OCI-LY1 (cell line): ENCODE data around the gene PDIK1L.
"Not testable (repeated sequence)": the region's sequence is repeated elsewhere in the genome, so short reads cannot be mapped to it uniquely, and the experiment has no call there.

Source experiments
- H2AFZ ChIP-seq: fragments of 200-600 bp; sonication (generic), shearing (Covaris generic); 2 replicates; pipeline ENCODE4 v1.6.0; 2014; ENCODE audit warnings: antibody characterized with exemption, mild to moderate bottlenecking, low read length
- H3F3A ChIP-seq: fragments of 200-600 bp; sonication (generic), shearing (Covaris generic); 2 replicates; pipeline ENCODE4 v1.6.0; 2014; ENCODE audit warnings: mild to moderate bottlenecking, antibody characterized with exemption, low read length, moderate library complexity; ENCODE audit not compliant: insufficient read depth
- H3K27ac ChIP-seq: fragments of 200-600 bp; sonication (generic); 2 replicates; pipeline ENCODE4 v1.5.1; 2014; ENCODE audit warnings: low read length, mixed run types, mild to moderate bottlenecking, low read depth; ENCODE audit not compliant: poor library complexity, severe bottlenecking
- H3K27me3 ChIP-seq: fragments of 200-600 bp; sonication (generic); 2 replicates; pipeline ENCODE4 v1.6.0; 2014; ENCODE audit warnings: antibody characterized with exemption, mild to moderate bottlenecking, low read length, moderate library complexity; ENCODE audit not compliant: insufficient read depth
- H3K36me3 ChIP-seq: fragments of 200-600 bp; sonication (generic); 2 replicates; pipeline ENCODE4 v1.6.1; 2014; ENCODE audit warnings: mild to moderate bottlenecking, antibody characterized with exemption, low read length, moderate library complexity, mixed read lengths; ENCODE audit not compliant: insufficient read depth
- H3K4me1 ChIP-seq: fragments of 200-600 bp; sonication (generic); 2 replicates; pipeline ENCODE4 v1.5.1; 2014; ENCODE audit warnings: mild to moderate bottlenecking, low read length, moderate library complexity; ENCODE audit not compliant: insufficient read depth, severe bottlenecking
- H3K4me2 ChIP-seq: fragments of 200-600 bp; sonication (generic), shearing (Covaris generic); 2 replicates; pipeline ENCODE4 v1.6.1; 2014; ENCODE audit warnings: low read length
- H3K4me3 ChIP-seq: fragments of 200-600 bp; sonication (generic); 2 replicates; pipeline ENCODE4 v1.5.1; 2014; ENCODE audit warnings: low read length, low read depth, mild to moderate bottlenecking, mixed read lengths; ENCODE audit not compliant: poor library complexity, severe bottlenecking
- H3K79me2 ChIP-seq: fragments of 200-600 bp; shearing (Covaris generic); 2 replicates; pipeline ENCODE4 v1.6.1; 2016; ENCODE audit warnings: mixed run types, low read length, mixed read lengths; ENCODE audit not compliant: insufficient read depth
- H3K9ac ChIP-seq: fragments of 200-600 bp; sonication (generic), shearing (Covaris generic); 2 replicates; pipeline ENCODE4 v1.6.1; 2014; ENCODE audit warnings: mild to moderate bottlenecking, low read length, mixed read lengths
- H3K9me2 ChIP-seq: fragments of 200-600 bp; sonication (generic), shearing (Covaris generic); 2 replicates; pipeline ENCODE4 v1.6.1; 2014; ENCODE audit warnings: low read depth, mild to moderate bottlenecking, low read length, mixed read lengths
- H3K9me3 ChIP-seq: fragments of 200-600 bp; shearing (Covaris generic); 2 replicates; pipeline ENCODE4 v1.6.1; 2014; ENCODE audit warnings: low read length, mixed read lengths
- H4K20me1 ChIP-seq: fragments of 200-600 bp; sonication (generic), shearing (Covaris generic); 2 replicates; pipeline ENCODE4 v1.6.0; 2016; ENCODE audit warnings: mild to moderate bottlenecking, low read length; ENCODE audit not compliant: insufficient read depth
- EZH2 ChIP-seq: fragments of 200-600 bp; sonication (generic), shearing (Covaris generic); IDR thresholded peaks from 2 replicates; pipeline ENCODE4 v1.8.0; 2017; ENCODE audit warnings: borderline replicate concordance, mixed run types, mild to moderate bottlenecking, antibody characterized with exemption, low read length, moderate library complexity, mixed read lengths
- TF ChIP-seq, protein P1 (sequence below): fragments of 200-600 bp; sonication (generic), shearing (Covaris generic); IDR thresholded peaks from 2 replicates; pipeline ENCODE4 v1.5.1; 2017; ENCODE audit warnings: mild to moderate bottlenecking, antibody characterized with exemption, low read length, moderate library complexity, mixed read lengths

Gene PDIK1L

GRCh38 chr1:26102119-26102518, 9.5 kb upstream of the PDIK1L start:
- no peak for TF ChIP-seq EZH2
- TF ChIP-seq, protein P1, sequence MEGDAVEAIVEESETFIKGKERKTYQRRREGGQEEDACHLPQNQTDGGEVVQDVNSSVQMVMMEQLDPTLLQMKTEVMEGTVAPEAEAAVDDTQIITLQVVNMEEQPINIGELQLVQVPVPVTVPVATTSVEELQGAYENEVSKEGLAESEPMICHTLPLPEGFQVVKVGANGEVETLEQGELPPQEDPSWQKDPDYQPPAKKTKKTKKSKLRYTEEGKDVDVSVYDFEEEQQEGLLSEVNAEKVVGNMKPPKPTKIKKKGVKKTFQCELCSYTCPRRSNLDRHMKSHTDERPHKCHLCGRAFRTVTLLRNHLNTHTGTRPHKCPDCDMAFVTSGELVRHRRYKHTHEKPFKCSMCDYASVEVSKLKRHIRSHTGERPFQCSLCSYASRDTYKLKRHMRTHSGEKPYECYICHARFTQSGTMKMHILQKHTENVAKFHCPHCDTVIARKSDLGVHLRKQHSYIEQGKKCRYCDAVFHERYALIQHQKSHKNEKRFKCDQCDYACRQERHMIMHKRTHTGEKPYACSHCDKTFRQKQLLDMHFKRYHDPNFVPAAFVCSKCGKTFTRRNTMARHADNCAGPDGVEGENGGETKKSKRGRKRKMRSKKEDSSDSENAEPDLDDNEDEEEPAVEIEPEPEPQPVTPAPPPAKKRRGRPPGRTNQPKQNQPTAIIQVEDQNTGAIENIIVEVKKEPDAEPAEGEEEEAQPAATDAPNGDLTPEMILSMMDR, result no peak
- no peaks in the 10 kb centered on the region for H3K36me3 ChIP-seq
- no peak overlapping the region for H3K9ac ChIP-seq
- H3K27ac ChIP-seq, result no peak overlapping the region
- no peaks in the 10 kb centered on the region for H3F3A ChIP-seq
- H3K79me2 ChIP-seq, result no peaks in the 10 kb centered on the region
- no peak overlapping the region for H2AFZ ChIP-seq
- no peaks in the 10 kb centered on the region for H3K9me3 ChIP-seq
- H3K27me3 ChIP-seq, result peaks cover 9% of the 10 kb centered on the region; the same call in 1 of the 2 replicates
- no peaks in the 10 kb centered on the region for H3K9me2 ChIP-seq
- no peak overlapping the region for H3K4me2 ChIP-seq
- H4K20me1 ChIP-seq, result no peaks in the 10 kb centered on the region
- H3K4me1 ChIP-seq, result peaks cover 4% of the 10 kb centered on the region
- H3K4me3 ChIP-seq, result no peak overlapping the region

DNA sequence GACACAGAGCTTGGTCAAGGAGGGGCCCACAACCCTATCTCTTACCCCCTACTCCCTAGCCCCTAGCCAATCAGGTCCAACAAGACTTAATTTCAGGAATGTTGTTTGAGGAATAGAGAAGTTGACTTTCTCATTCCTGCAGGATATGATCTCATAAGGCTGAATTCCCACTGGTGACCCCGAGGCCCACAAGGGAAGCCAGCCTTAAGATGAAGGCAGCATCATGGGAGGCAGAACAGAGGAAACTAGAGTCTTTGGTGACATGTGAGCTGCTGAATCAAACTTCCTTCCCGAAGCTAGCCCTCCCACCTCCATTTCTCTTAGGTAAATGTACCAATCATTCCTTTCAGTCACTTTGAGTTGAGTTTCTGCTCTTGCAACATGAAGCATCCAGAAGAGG, 9.1 kb upstream of the PDIK1L start:
- no peak overlapping the region for H3K9ac ChIP-seq
- H3K4me3 ChIP-seq, result no peak overlapping the region
- no peaks in the 10 kb centered on the region for H3K9me2 ChIP-seq
- no peak overlapping the region for H2AFZ ChIP-seq
- no peaks in the 10 kb centered on the region for H3K36me3 ChIP-seq
- H3K4me2 ChIP-seq, result no peak overlapping the region
- no peaks in the 10 kb centered on the region for H3F3A ChIP-seq
- no peaks in the 10 kb centered on the region for H4K20me1 ChIP-seq
- no peaks in the 10 kb centered on the region for H3K79me2 ChIP-seq
- H3K27me3 ChIP-seq, result peaks cover 9% of the 10 kb centered on the region; the same call in 1 of the 2 replicates
- H3K4me1 ChIP-seq, result peaks cover 4% of the 10 kb centered on the region
- H3K9me3 ChIP-seq, result no peaks in the 10 kb centered on the region
- TF ChIP-seq, protein P1, result no peak
- TF ChIP-seq EZH2, result no peak
- no peak overlapping the region for H3K27ac ChIP-seq

DNA sequence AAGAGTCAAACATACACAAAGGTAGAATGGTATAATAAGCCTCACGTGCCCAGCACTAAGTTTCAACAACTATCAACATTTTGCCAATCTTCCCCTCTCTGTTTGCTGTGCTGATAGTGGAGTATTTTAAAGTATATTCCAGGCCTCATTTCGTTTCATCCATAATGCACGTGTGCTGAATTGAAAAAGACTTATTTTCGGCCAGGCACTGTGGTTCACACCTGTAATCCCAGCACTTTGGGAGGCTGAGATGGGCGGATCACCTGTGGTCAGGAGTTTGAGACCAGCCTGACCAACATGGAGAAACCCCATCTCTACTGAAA, 6.4 kb upstream of the PDIK1L start:
- not testable (repeated sequence) for H3K9ac ChIP-seq, H3K9me3 ChIP-seq, H3K79me2 ChIP-seq, H3K4me1 ChIP-seq, H3F3A ChIP-seq, H3K4me2 ChIP-seq, H3K36me3 ChIP-seq, H3K9me2 ChIP-seq, H2AFZ ChIP-seq, H3K4me3 ChIP-seq, H4K20me1 ChIP-seq, H3K27ac ChIP-seq
- H3K27me3 ChIP-seq, result peaks cover 12% of the 10 kb centered on the region; the same call in 1 of the 2 replicates

GRCh38 chr1:26109229-26110164, 2.1 kb upstream of the PDIK1L start:
- Histone ChIP-seq H3K9me3 (no peaks in the 10 kb centered on the region), H3K9me2 (no peaks in the 10 kb centered on the region), H3K4me1 (peaks cover 32% of the 10 kb centered on the region), H3K27ac (no peak overlapping the region), H3K4me3 (no peak overlapping the region), H3F3A (no peaks in the 10 kb centered on the region), H3K4me2 (no peak overlapping the region), H2AFZ (no peak overlapping the region), H4K20me1 (no peaks in the 10 kb centered on the region), H3K36me3 (peaks cover 9% of the 10 kb centered on the region; the same call in 1 of the 2 replicates), H3K9ac (no peak overlapping the region), H3K27me3 (peaks cover 3% of the 10 kb centered on the region; the same call in 1 of the 2 replicates), H3K79me2 (no peaks in the 10 kb centered on the region)
- TF ChIP-seq, protein P1, result no peak
- no peak for TF ChIP-seq EZH2
